ENCODE measurements around the gene CYSTM1. TPM values are rescaled to one million over a fixed set of nuclear protein-coding genes. Genes with fewer than 3 reads are reported as not detected.
A peak's percentile ranks its signal among the peaks of the same experiment; 100 is the strongest.

CYSTM1 gene
- total RNA-seq, 1 experiment from 2014 or later: 93.5 TPM

DNA sequence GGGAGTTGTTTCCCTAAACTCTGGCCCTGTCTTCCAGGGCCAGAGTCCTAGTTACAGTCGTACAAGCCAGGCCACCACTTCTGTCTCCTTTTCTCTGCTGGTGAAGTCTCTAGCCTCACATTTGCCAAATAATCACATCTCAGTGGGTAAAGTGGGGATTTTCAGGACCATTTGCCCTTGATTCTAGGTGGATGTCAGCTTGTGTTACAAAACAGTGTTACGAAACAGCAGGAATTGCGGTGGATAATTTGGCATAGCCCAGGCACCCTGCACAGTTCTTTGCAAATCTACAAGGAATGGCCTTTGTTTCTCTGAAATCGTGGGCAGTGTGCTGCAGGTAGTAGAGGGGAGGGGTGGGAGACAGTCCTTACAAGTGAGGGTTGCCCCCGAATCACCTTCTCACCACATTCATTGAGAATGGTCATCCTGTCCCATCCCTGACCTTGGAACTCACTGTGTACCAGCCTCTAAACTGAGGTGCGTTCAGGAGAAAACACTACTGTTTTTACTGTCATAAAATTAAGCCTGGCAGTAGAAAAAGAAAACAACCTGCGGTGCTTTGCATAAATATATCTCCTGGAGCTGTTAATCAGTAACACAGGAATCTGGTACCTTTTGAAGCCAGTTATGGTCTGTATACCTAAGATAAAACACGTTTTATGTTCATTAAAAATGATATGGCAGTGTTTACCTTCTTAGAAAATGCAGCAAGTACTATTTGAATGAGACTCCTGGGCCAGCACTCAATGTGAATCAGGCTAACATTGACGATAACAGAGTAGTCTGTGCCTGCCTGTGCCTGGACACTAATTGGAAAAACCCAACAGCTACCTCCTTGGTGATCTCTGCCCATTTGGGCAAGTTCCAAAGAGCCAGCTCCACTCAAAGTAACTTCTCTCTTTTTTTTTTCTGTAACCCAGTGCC, 44.3 kb downstream of the CYSTM1 start:
- DNase-seq: peak; percentile 60 to 82
- Histone ChIP-seq H3K27me3 (replicated peaks; ENCODE audit: control insufficient read depth, insufficient read depth, low read length) (no peaks in the 10 kb centered on the region), H3K4me1 (peaks cover 82% of the 10 kb centered on the region), H3K4me3 (ENCODE audit: low read depth, low read length) (no peak overlapping the region), H3K9me3 (no peaks in the 10 kb centered on the region), H3K36me3 (ENCODE audit: control insufficient read depth, insufficient read depth, low read length) (no peaks in the 10 kb centered on the region)
- BruUV-seq (replicated peaks): TSS peak; percentile 87
- TF ChIP-seq, protein P1, sequence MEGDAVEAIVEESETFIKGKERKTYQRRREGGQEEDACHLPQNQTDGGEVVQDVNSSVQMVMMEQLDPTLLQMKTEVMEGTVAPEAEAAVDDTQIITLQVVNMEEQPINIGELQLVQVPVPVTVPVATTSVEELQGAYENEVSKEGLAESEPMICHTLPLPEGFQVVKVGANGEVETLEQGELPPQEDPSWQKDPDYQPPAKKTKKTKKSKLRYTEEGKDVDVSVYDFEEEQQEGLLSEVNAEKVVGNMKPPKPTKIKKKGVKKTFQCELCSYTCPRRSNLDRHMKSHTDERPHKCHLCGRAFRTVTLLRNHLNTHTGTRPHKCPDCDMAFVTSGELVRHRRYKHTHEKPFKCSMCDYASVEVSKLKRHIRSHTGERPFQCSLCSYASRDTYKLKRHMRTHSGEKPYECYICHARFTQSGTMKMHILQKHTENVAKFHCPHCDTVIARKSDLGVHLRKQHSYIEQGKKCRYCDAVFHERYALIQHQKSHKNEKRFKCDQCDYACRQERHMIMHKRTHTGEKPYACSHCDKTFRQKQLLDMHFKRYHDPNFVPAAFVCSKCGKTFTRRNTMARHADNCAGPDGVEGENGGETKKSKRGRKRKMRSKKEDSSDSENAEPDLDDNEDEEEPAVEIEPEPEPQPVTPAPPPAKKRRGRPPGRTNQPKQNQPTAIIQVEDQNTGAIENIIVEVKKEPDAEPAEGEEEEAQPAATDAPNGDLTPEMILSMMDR (IDR thresholded peaks at IDR 0.05; ENCODE audit: insufficient read depth in 1 of 2, low read depth in 1 of 2, low read length in 1 of 2, severe bottlenecking in 1 of 2, unreplicated experiment in 1 of 2): no peak
- intact Hi-C loops (cut with micrococcal nuclease; ENCODE audit: unreplicated experiment): loop anchor here (1.0 to 10.0 kb wide), 4 partner anchors 17 to 425 kb away; partner anchors contain the start of genes CYSTM1, IK and NDUFA2
- Mint-ChIP-seq H3K4me1 (ENCODE audit: low read depth, unreplicated experiment) (peaks cover 73% of the 10 kb centered on the region), H3K9me3 (ENCODE audit: unreplicated experiment) (no peaks in the 10 kb centered on the region), H3K4me3 (ENCODE audit: unreplicated experiment) (peak overlapping the region; percentile 54), H3K36me3 (ENCODE audit: insufficient read depth, unreplicated experiment) (peaks cover 11% of the 10 kb centered on the region), H3K27me3 (ENCODE audit: insufficient read depth, unreplicated experiment) (no peaks in the 10 kb centered on the region), H3K27ac (ENCODE audit: unreplicated experiment) (peak overlapping the region; percentile 79)
- ChIA-PET POLR2A (interaction anchor here (0.5 to 1.1 kb wide), 7 partner anchors 9 to 1646 kb away, joined by 3 to 8 read pairs (median 4); no protein-coding TSS in a partner anchor), CTCF (interaction anchor here (1.0 to 2.2 kb wide), 5 partner anchors 13 to 128 kb away, joined by 4 to 7 read pairs (median 5); no protein-coding TSS in a partner anchor)

DNA sequence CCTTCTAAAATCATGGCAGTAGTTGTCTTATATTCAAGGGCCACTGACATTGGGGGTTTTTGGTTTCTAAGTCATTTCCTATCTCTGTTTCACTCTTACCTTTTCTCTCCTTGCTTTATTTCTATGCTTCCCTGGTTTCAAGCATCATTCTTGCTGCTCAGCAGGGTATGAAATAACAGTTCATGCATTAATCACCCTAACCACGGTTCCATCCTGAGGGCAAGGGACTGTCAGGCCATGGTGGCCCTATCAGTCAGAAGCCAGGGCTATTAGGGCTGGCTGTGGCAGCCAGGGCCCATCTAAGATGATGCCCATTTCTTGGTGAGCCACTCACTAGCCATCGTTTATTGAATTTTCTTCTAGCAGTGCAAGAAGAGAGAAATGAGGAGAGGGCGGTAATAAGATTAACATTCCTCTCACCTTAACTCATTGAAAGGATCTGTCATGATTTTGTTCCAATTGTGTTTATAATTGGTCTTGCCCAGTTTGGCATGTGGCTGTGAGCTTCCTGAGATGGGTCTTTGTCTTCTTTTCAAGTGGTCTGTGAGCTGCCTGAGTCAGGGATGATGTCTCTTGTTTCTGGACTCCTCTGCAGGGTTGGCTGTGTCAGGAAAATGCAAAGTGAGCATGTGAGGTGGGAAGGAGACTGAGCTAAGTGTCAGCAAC, 45.2 kb downstream of the CYSTM1 start:
- Histone ChIP-seq H3K4me3 (ENCODE audit: low read depth, low read length) (no peak overlapping the region), H3K36me3 (ENCODE audit: control insufficient read depth, insufficient read depth, low read length) (0 out of 2 replicates have a peak, but pooled peaks cover under 1% of the 10 kb centered on the region), H3K4me1 (peaks cover 82% of the 10 kb centered on the region), H3K27me3 (replicated peaks; ENCODE audit: control insufficient read depth, insufficient read depth, low read length) (no peaks in the 10 kb centered on the region), H3K9me3 (no peaks in the 10 kb centered on the region)
- Mint-ChIP-seq H3K27me3 (ENCODE audit: insufficient read depth, unreplicated experiment) (no peaks in the 10 kb centered on the region), H3K4me1 (ENCODE audit: low read depth, unreplicated experiment) (peaks cover 73% of the 10 kb centered on the region), H3K4me3 (ENCODE audit: unreplicated experiment) (peak overlapping the region; percentile 54), H3K36me3 (ENCODE audit: insufficient read depth, unreplicated experiment) (peaks cover 6% of the 10 kb centered on the region), H3K27ac (ENCODE audit: unreplicated experiment) (peak overlapping the region; percentile 79), H3K9me3 (ENCODE audit: unreplicated experiment) (no peaks in the 10 kb centered on the region)
- no peak for DNase-seq
- intact Hi-C loops (cut with micrococcal nuclease; ENCODE audit: unreplicated experiment): no loop called here
- ChIA-PET CTCF (interaction anchor here (1.0 to 2.2 kb wide), 5 partner anchors 13 to 127 kb away, joined by 3 to 7 read pairs (median 5); no protein-coding TSS in a partner anchor), POLR2A (interaction anchor here (0.6 to 1.1 kb wide), 3 partner anchors 8 to 1645 kb away, joined by 3 to 5 read pairs (median 3); no protein-coding TSS in a partner anchor)
- TF ChIP-seq, protein P1 (IDR thresholded peaks at IDR 0.05; ENCODE audit: insufficient read depth in 1 of 2, low read depth in 1 of 2, low read length in 1 of 2, severe bottlenecking in 1 of 2, unreplicated experiment in 1 of 2): no peak
- TSS peak; percentile 80 for BruUV-seq (replicated peaks)

DNA sequence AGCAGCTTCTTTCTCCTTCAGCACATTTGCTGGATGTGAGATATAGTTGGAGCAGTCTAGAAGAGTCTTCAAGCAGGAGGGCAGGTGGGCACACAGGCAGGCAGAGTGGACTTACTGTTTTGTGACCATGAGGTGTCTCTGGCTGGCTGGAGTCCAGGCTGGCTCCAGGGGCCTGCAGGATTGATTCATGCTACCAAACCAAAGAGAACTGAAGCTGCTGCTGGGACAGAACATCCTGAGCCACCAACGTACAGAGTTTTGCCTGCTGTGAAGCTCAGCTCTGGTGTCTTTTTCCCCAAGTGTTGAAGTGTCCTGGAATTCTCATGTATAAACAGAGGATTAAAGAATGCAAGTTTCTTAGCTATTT, 45.7 kb downstream of the CYSTM1 start:
- peaks cover 72% of the 10 kb centered on the region for H3K4me1 Mint-ChIP-seq (ENCODE audit: low read depth, unreplicated experiment)
- H3K27ac Mint-ChIP-seq (ENCODE audit: unreplicated experiment): peak overlapping the region; percentile 79
- Histone ChIP-seq H3K9me3 (no peaks in the 10 kb centered on the region), H3K4me1 (peaks cover 80% of the 10 kb centered on the region), H3K27me3 (replicated peaks; ENCODE audit: control insufficient read depth, insufficient read depth, low read length) (no peaks in the 10 kb centered on the region), H3K36me3 (ENCODE audit: control insufficient read depth, insufficient read depth, low read length) (peaks cover 2% of the 10 kb centered on the region; the same call in 1 of the 2 replicates), H3K4me3 (ENCODE audit: low read depth, low read length) (no peak overlapping the region)
- H3K9me3 Mint-ChIP-seq (ENCODE audit: unreplicated experiment): no peaks in the 10 kb centered on the region
- intact Hi-C loops (cut with micrococcal nuclease; ENCODE audit: unreplicated experiment): no loop called here
- ChIA-PET POLR2A (no interaction called here), CTCF (interaction anchor here (1.0 to 2.2 kb wide), 4 partner anchors 12 to 126 kb away, joined by 3 to 7 read pairs (median 4); no protein-coding TSS in a partner anchor)
- no TSS peak for BruUV-seq (replicated peaks)
- peaks cover 3% of the 10 kb centered on the region for H3K36me3 Mint-ChIP-seq (ENCODE audit: insufficient read depth, unreplicated experiment)
- no peaks in the 10 kb centered on the region for H3K27me3 Mint-ChIP-seq (ENCODE audit: insufficient read depth, unreplicated experiment)
- TF ChIP-seq, protein P1 (IDR thresholded peaks at IDR 0.05; ENCODE audit: insufficient read depth in 1 of 2, low read depth in 1 of 2, low read length in 1 of 2, severe bottlenecking in 1 of 2, unreplicated experiment in 1 of 2): no peak
- no peak for DNase-seq
- H3K4me3 Mint-ChIP-seq (ENCODE audit: unreplicated experiment): peak overlapping the region; percentile 54

Data from Caco-2 (cell line).